ENCODE results near the gene NFASC.

DNA sequence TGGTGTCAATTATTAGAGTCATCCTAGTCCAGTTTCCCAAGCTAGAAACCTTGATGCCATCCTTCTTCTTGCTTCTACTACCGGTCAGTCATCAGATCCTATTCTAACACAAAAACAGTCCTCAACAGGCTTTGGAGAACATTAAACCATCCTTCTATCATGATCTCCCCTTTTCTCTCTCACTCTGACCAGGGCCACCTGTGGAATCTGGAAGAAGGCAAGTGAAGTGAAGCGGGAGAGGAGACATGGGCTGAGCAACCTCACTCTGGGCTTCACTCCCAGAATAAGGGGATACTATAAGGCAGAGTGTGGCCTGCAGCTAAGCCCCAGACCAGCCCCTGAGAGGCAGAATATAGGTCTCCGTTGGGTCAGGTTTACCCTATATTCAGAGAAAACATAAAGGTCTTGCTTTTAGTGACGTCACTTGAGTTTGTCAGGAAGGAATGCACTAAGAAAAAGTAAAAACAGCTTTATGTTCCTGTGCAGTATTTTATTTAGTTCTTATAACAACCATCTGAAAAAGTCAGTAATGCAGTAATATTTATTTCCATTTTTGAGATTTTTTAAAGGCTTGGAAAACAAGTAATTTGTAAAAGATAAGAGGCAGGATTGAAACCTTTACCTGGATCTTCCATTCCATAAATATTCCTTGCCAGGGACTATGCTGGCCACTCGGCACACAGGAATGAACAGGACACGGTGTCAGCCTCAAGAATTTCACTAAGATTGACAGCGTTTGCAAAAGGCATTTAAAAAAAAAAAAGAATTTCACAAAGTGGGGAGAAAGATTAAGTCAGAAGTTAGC lies 61.3 kb downstream of the NFASC start:
- TF ChIP-seq CTCF (IDR thresholded peaks at IDR 0.05; ENCODE audit: insufficient read depth, low read depth, low read length), result no peak
- TF ChIP-seq EZH2 (IDR thresholded peaks at IDR 0.05; ENCODE audit: insufficient read depth, low read length), result no peak

Measured in astrocyte (in vitro differentiated cells and primary cell).